HepG2 (cell line): ENCODE data around the gene ZER1. TPM values are rescaled to one million over a fixed set of nuclear protein-coding genes. Genes with fewer than 3 reads are reported as not detected.

ENCODE experiments used
- AHR ChIP-seq: IDR thresholded peaks from 2 replicates; pipeline ENCODE4 v1.6.1; 2018; ENCODE audit warnings: missing genetic modification reagents, missing compliant biosample characterization
- CAMTA2 ChIP-seq: sonication (generic); formaldehyde crosslinking; IDR thresholded peaks from 2 replicates; pipeline ENCODE4 v1.4.0; 2020; ENCODE audit warnings: mild to moderate bottlenecking, missing genetic modification reagents, borderline replicate concordance
- FLYWCH1 ChIP-seq: sonication (generic); formaldehyde crosslinking; IDR thresholded peaks from 2 replicates; pipeline ENCODE4 v1.8.1; 2023; ENCODE audit warnings: mild to moderate bottlenecking, missing genetic modification reagents
- HNF4G ChIP-seq, 2 experiments: sonication (generic) in 1 of 2; formaldehyde crosslinking in 1 of 2; IDR thresholded peaks; 2 replicates each; pipeline versions ENCODE4 v1.4.0 to v1.6.1; 2011 to 2020; ENCODE audit warnings: borderline replicate concordance in 2 of 2, low read depth in 2 of 2, mild to moderate bottlenecking in 2 of 2, low read length in 1 of 2, missing genetic modification reagents in 1 of 2, moderate library complexity in 1 of 2
- HOXD1 ChIP-seq: sonication (generic); formaldehyde crosslinking; IDR thresholded peaks from 2 replicates; pipeline ENCODE4 v1.5.0; 2020; ENCODE audit warnings: missing genetic modification reagents
- KAT8 ChIP-seq: IDR thresholded peaks from 2 replicates; pipeline ENCODE4 v1.6.1; 2016; ENCODE audit warnings: missing genetic modification reagents, missing compliant biosample characterization
- MBNL3 ChIP-seq: fragments of 250-450 bp; sonication (Bioruptor Pico); conservative IDR thresholded peaks from 2 replicates; pipeline ENCODE4 v1.8.0; 2022; ENCODE audit warnings: mild to moderate bottlenecking, inconsistent platforms
- NCOA1 ChIP-seq: sonication (generic); formaldehyde crosslinking; IDR thresholded peaks from 2 replicates; pipeline ENCODE4 v1.9.0; 2021; ENCODE audit warnings: missing genetic modification reagents
- SALL1 ChIP-seq: sonication (generic); formaldehyde crosslinking; IDR thresholded peaks from 2 replicates; pipeline ENCODE4 v1.8.0; 2022; ENCODE audit warnings: mild to moderate bottlenecking, missing genetic modification reagents
- U2AF1 ChIP-seq: fragments of 200-400 bp; formaldehyde crosslinking; optimal IDR thresholded peaks from 2 replicates; pipeline ENCODE3; 2017; ENCODE audit warnings: mild to moderate bottlenecking, low read depth, low read length
- ZFY ChIP-seq: sonication (generic); formaldehyde crosslinking; IDR thresholded peaks from 2 replicates; pipeline ENCODE4 v1.4.0; 2020; ENCODE audit warnings: missing genetic modification reagents
- ZNF225 ChIP-seq: sonication (generic); formaldehyde crosslinking; IDR thresholded peaks from 2 replicates; pipeline ENCODE4 v1.4.0; 2020; ENCODE audit warnings: mild to moderate bottlenecking, missing genetic modification reagents
- ZNF274 ChIP-seq: sonication (generic); formaldehyde crosslinking; IDR thresholded peaks from 2 replicates; pipeline ENCODE4 v1.5.1; 2020; ENCODE audit warnings: mild to moderate bottlenecking, missing genetic modification reagents
- ZNF276 ChIP-seq: sonication (generic); formaldehyde crosslinking; IDR thresholded peaks from 2 replicates; pipeline ENCODE4 v1.4.0; 2020; ENCODE audit warnings: mild to moderate bottlenecking, low read depth, missing genetic modification reagents
- ZNF407 ChIP-seq: sonication (generic); formaldehyde crosslinking; IDR thresholded peaks from one replicate; pipeline ENCODE4 v1.5.1; 2020; ENCODE audit warnings: mild to moderate bottlenecking, missing genetic modification reagents; ENCODE audit errors: not compliant biosample characterization
- ZNF512 ChIP-seq: sonication (generic); formaldehyde crosslinking; IDR thresholded peaks from 2 replicates; pipeline ENCODE4 v1.4.0; 2020; ENCODE audit warnings: mild to moderate bottlenecking, missing genetic modification reagents
- ZNF562 ChIP-seq: sonication (generic); formaldehyde crosslinking; IDR thresholded peaks from 2 replicates; pipeline ENCODE4 v1.8.0; 2022; ENCODE audit warnings: missing genetic modification reagents, borderline replicate concordance
- ZNF672 ChIP-seq: sonication (generic); formaldehyde crosslinking; IDR thresholded peaks from 2 replicates; pipeline ENCODE4 v1.8.1; 2022; ENCODE audit warnings: missing genetic modification reagents
- ZNF7 ChIP-seq: IDR thresholded peaks from 2 replicates; pipeline ENCODE4 v1.6.1; 2016; ENCODE audit warnings: missing biosample characterization, missing genetic modification reagents
- ZNF792 ChIP-seq: IDR thresholded peaks from 2 replicates; pipeline ENCODE4 v1.6.1; 2016
- polyA plus RNA-seq, 8 experiments: library from polyadenylated mRNA; depleted of rRNA in 3 of 8; stranded (reverse) in 7 of 8; unstranded in 1 of 8; fragments of >200 nt; fragmentation: Illumina TruSeq in 4 of 8; extraction: Trizol in 4 of 8; gene quantifications; 2 replicates each; pipeline versions ENCODE4 v1.2.1 to v1.2.3, GENCODE V29; 2011 to 2016; ENCODE audit warnings: low read depth in 4 of 8, missing spikeins in 1 of 8, mixed read lengths in 1 of 8; ENCODE audit not compliant: insufficient read depth in 1 of 8
- total RNA-seq, 5 experiments: library from RNA; depleted of rRNA; stranded (reverse); fragments of >200 nt; fragmentation: Illumina TruSeq; extraction: Trizol; gene quantifications; 2 replicates each; pipeline ENCODE4 v1.2.3, GENCODE V29; 2016; ENCODE audit warnings: low read depth in 1 of 5

The ZER1 gene
- total and polyA plus RNA-seq, 2 of the 13 experiments (the other 11 are each of a cell fraction or from before 2014, with no cell fraction given) = 7.7 to 40.0 TPM

- TF ChIP-seq ZNF274 (CRISPR knock-in tag) (no peak), ZNF276 (CRISPR knock-in tag) (peak; percentile 80), MBNL3 (no peak), ZNF792 (CRISPR knock-in tag) (0 out of 2 replicates have a peak, but pooled peaks have one; percentile 6), NCOA1 (CRISPR knock-in tag) (peak; percentile 62; the same call in 1 of the 2 replicates), ZNF672 (CRISPR knock-in tag) (no peak), ZNF225 (CRISPR knock-in tag) (no peak), U2AF1 (peak; percentile 21), AHR (CRISPR knock-in tag) (peak; percentile 51; the same call in 1 of the 2 replicates), KAT8 (CRISPR knock-in tag) (no peak), ZNF407 (CRISPR knock-in tag) (peak; percentile 28), FLYWCH1 (no peak), ZNF512 (no peak), ZNF562 (CRISPR knock-in tag) (no peak), ZNF7 (CRISPR knock-in tag) (no peak), HOXD1 (0 out of 2 replicates have a peak, but pooled peaks have one; percentile 2), ZFY (CRISPR knock-in tag) (peak; percentile 79), CAMTA2 (CRISPR knock-in tag) (no peak), HNF4G (IDR thresholded peaks at IDR 0.05; ENCODE audit: borderline replicate concordance, low read depth, low read length) (no peak; the same call in 1 of the 2 replicates), HNF4G (CRISPR knock-in tag; IDR thresholded peaks at IDR 0.05; ENCODE audit: borderline replicate concordance, low read depth) (peak; percentile 38; the same call in 1 of the 2 replicates), SALL1 (peak; percentile 38; the same call in 1 of the 2 replicates)
Observed at GRCh38 chr9:128702445-128702948, 69.2 kb downstream of the ZER1 start, which contains the start of gene PKN3 (continued).
